Fibroblast of skin of right biceps (primary cell): Measurements from ENCODE around the gene MTSS2.

ENCODE experiments used
- DNase-seq: peaks from one replicate; pipeline ENCODE4 v3.0.0-alpha.2; 2013

MTSS2 gene

GRCh38 chr16:70698901-70699300 is 13.0 kb upstream of the MTSS2 start:
- DNase-seq: no peak

GRCh38 chr16:70697594-70698170 is 11.8 kb upstream of the MTSS2 start:
- DNase-seq: no peak

GRCh38 chr16:70696952-70697593 is 11.2 kb upstream of the MTSS2 start:
- DNase-seq: no peak

GRCh38 chr16:70696355-70696754 is 10.5 kb upstream of the MTSS2 start:
- no peak for DNase-seq

GRCh38 chr16:70695331-70696070 is 9.6 kb upstream of the MTSS2 start:
- DNase-seq: peak; percentile 46

GRCh38 chr16:70694868-70695218 is 9.0 kb upstream of the MTSS2 start:
- DNase-seq: no peak

GRCh38 chr16:70694088-70694867 is 8.4 kb upstream of the MTSS2 start:
- peak; percentile 91 for DNase-seq

GRCh38 chr16:70692873-70693671 is 7.2 kb upstream of the MTSS2 start:
- peak; percentile 56 for DNase-seq

- DNase-seq: no peak
Measured at GRCh38 chr16:70692130-70692872, 6.4 kb upstream of the MTSS2 start.

- peak; percentile 98 for DNase-seq
Measured at GRCh38 chr16:70691223-70692129, 5.6 kb upstream of the MTSS2 start.

GRCh38 chr16:70689970-70690891 is 4.4 kb upstream of the MTSS2 start:
- no peak for DNase-seq

GRCh38 chr16:70689035-70689969 is 3.4 kb upstream of the MTSS2 start:
- no peak for DNase-seq

- DNase-seq: peak; percentile 41
Measured at GRCh38 chr16:70688246-70688742, 2.4 kb upstream of the MTSS2 start.

GRCh38 chr16:70687671-70688245 is 1.9 kb upstream of the MTSS2 start:
- DNase-seq: no peak

GRCh38 chr16:70687102-70687511 is 1.3 kb upstream of the MTSS2 start:
- no peak for DNase-seq

- no peak for DNase-seq
Measured at GRCh38 chr16:70686376-70687101, 686 bp upstream of the MTSS2 start.
